Measurements from ENCODE around the gene FNDC3B. TPM values are rescaled to one million over a fixed set of nuclear protein-coding genes. Genes with fewer than 3 reads are reported as not detected.

Gene FNDC3B
- total RNA-seq, 5 donors from 2014 or later (not counting 1 experiment from before 2014, with no cell fraction given): 18.1 to 46.5 (median 23.5) TPM

- Histone ChIP-seq H3K27me3 (replicated peaks in 1 of 2; ENCODE audit: control insufficient read depth in 2 of 2, extremely low read depth in 1 of 2, insufficient read depth in 2 of 2, low read length in 1 of 2) (no peaks in the 10 kb centered on the region), H3K36me3 (ENCODE audit: control insufficient read depth in 2 of 2, extremely low read depth in 1 of 2, insufficient read depth in 1 of 2, low read length in 1 of 2) (no peaks in the 10 kb centered on the region), H3K4me3 (ENCODE audit: control insufficient read depth in 1 of 2, extremely low read depth in 1 of 2, low read length in 1 of 2) (no peak overlapping the region), H3K9me3 (no peaks in the 10 kb centered on the region), H3K27ac (ENCODE audit: low read length) (no peak overlapping the region), H3K4me1 (ENCODE audit: control insufficient read depth in 1 of 2, extremely low read depth in 1 of 2, insufficient read depth in 2 of 2, low read length in 2 of 2) (peaks cover 7 to 9% of the 10 kb centered on the region in 2 experiments)
- no peak for ATAC-seq (replicated peaks in 1 of 4)
- Mint-ChIP-seq H3K9me3 (no peaks in the 10 kb centered on the region), H3K4me3 (no peak overlapping the region), H3K27me3 (no peaks in the 10 kb centered on the region), H3K27ac (no peak overlapping the region), H3K4me1 (peaks cover 28 to 31% (median 30%) of the 10 kb centered on the region in 3 donors), H3K36me3 (peaks cover 37% of the 10 kb centered on the region)
- no CpG with 5 or more reads among the region's 5 CpGs for WGBS (ENCODE audit: insufficient coverage)
- POLR2A ChIA-PET: interaction anchor here in 1 of 2 donors (0.5 kb wide), 1 partner anchor 93 kb away, joined by 3 read pairs; no protein-coding TSS in a partner anchor
- DNase-seq: no peak
- CTCF ChIA-PET: interaction anchor here (0.9 kb wide), 2 partner anchors 60 to 255 kb away, joined by 3 read pairs; no protein-coding TSS in a partner anchor
Observed at GRCh38 chr3:172051957-172052354, 12.6 kb downstream of the FNDC3B start.

- ATAC-seq (replicated peaks in 1 of 4): no peak
- no peaks in the 10 kb centered on the region for H3K36me3 ChIP-seq (ENCODE audit: control insufficient read depth in 2 of 2, extremely low read depth in 1 of 2, insufficient read depth in 1 of 2, low read length in 1 of 2)
- H3K4me1 ChIP-seq (ENCODE audit: control insufficient read depth in 1 of 2, extremely low read depth in 1 of 2, insufficient read depth in 2 of 2, low read length in 2 of 2): peaks cover 7 to 9% of the 10 kb centered on the region in 2 experiments
- DNase-seq: no peak
- no peaks in the 10 kb centered on the region for H3K9me3 ChIP-seq
- Mint-ChIP-seq H3K27me3 (no peaks in the 10 kb centered on the region), H3K4me1 (peaks cover 32 to 35% (median 34%) of the 10 kb centered on the region in 3 donors), H3K4me3 (no peak overlapping the region), H3K9me3 (no peaks in the 10 kb centered on the region), H3K36me3 (peaks cover 41% of the 10 kb centered on the region), H3K27ac (no peak overlapping the region)
- no peak overlapping the region for H3K27ac ChIP-seq (ENCODE audit: low read length)
- no peaks in the 10 kb centered on the region for H3K27me3 ChIP-seq (replicated peaks in 1 of 2; ENCODE audit: control insufficient read depth in 2 of 2, extremely low read depth in 1 of 2, insufficient read depth in 2 of 2, low read length in 1 of 2)
- H3K4me3 ChIP-seq (ENCODE audit: control insufficient read depth in 1 of 2, extremely low read depth in 1 of 2, low read length in 1 of 2): no peak overlapping the region
- POLR2A ChIA-PET: no interaction called here
- CTCF ChIA-PET: interaction anchor here (0.9 kb wide), 2 partner anchors 59 to 255 kb away, joined by 3 read pairs; no protein-coding TSS in a partner anchor
- 100% methylated on average over 2 of the region's 2 CpGs for WGBS (ENCODE audit: insufficient coverage)
Observed at GRCh38 chr3:172052405-172052804, 13.0 kb downstream of the FNDC3B start.

GRCh38 chr3:172054115-172054764 is 14.9 kb downstream of the FNDC3B start:
- no peaks in the 10 kb centered on the region for H3K27me3 ChIP-seq (replicated peaks in 1 of 2; ENCODE audit: control insufficient read depth in 2 of 2, extremely low read depth in 1 of 2, insufficient read depth in 2 of 2, low read length in 1 of 2)
- H3K4me3 ChIP-seq (ENCODE audit: control insufficient read depth in 1 of 2, extremely low read depth in 1 of 2, low read length in 1 of 2): no peak overlapping the region
- POLR2A ChIA-PET: interaction anchor here in 1 of 2 donors (0.7 kb wide), 1 partner anchor 28 kb away, joined by 11 read pairs; no protein-coding TSS in a partner anchor
- ATAC-seq (replicated peaks in 1 of 4) (peak in 1 of 4 experiments; percentile 18), DNase-seq (no peak)
- H3K4me3 Mint-ChIP-seq: no peak overlapping the region
- no peaks in the 10 kb centered on the region for H3K9me3 Mint-ChIP-seq
- peaks cover 35 to 46% (median 40%) of the 10 kb centered on the region in 3 donors for H3K4me1 Mint-ChIP-seq
- CTCF ChIA-PET: interaction anchor here in 1 of 2 donors (0.7 kb wide), 1 partner anchor 237 kb away, joined by 5 read pairs; no protein-coding TSS in a partner anchor
- no peaks in the 10 kb centered on the region for H3K27me3 Mint-ChIP-seq
- no peaks in the 10 kb centered on the region for H3K9me3 ChIP-seq
- H3K27ac Mint-ChIP-seq: peak overlapping the region; percentile 68 to 78
- peak overlapping the region; percentile 15 for H3K27ac ChIP-seq (ENCODE audit: low read length)
- WGBS (ENCODE audit: insufficient coverage): 98% methylated on average over 5 of the region's 6 CpGs
- no peaks in the 10 kb centered on the region for H3K36me3 ChIP-seq (ENCODE audit: control insufficient read depth in 2 of 2, extremely low read depth in 1 of 2, insufficient read depth in 1 of 2, low read length in 1 of 2)
- H3K36me3 Mint-ChIP-seq: peaks cover 45% of the 10 kb centered on the region
- peaks cover 7 to 9% of the 10 kb centered on the region in 2 experiments for H3K4me1 ChIP-seq (ENCODE audit: control insufficient read depth in 1 of 2, extremely low read depth in 1 of 2, insufficient read depth in 2 of 2, low read length in 2 of 2)

GRCh38 chr3:172056416-172056815 is 17.0 kb downstream of the FNDC3B start:
- no peaks in the 10 kb centered on the region for H3K9me3 ChIP-seq
- no peaks in the 10 kb centered on the region for H3K27me3 ChIP-seq (replicated peaks in 1 of 2; ENCODE audit: control insufficient read depth in 2 of 2, extremely low read depth in 1 of 2, insufficient read depth in 2 of 2, low read length in 1 of 2)
- no peak overlapping the region for H3K27ac ChIP-seq (ENCODE audit: low read length)
- peaks cover 7 to 9% of the 10 kb centered on the region in 2 experiments for H3K4me1 ChIP-seq (ENCODE audit: control insufficient read depth in 1 of 2, extremely low read depth in 1 of 2, insufficient read depth in 2 of 2, low read length in 2 of 2)
- Mint-ChIP-seq H3K36me3 (peaks cover 29% of the 10 kb centered on the region), H3K4me1 (peaks cover 40 to 51% (median 43%) of the 10 kb centered on the region in 3 donors), H3K27ac (peak overlapping the region in 1 of 2 donors; percentile 49), H3K27me3 (no peaks in the 10 kb centered on the region), H3K9me3 (no peaks in the 10 kb centered on the region), H3K4me3 (no peak overlapping the region)
- DNase-seq (no peak), ATAC-seq (replicated peaks in 1 of 4) (no peak)
- no peak overlapping the region for H3K4me3 ChIP-seq (ENCODE audit: control insufficient read depth in 1 of 2, extremely low read depth in 1 of 2, low read length in 1 of 2)
- POLR2A ChIA-PET: no interaction called here
- CTCF ChIA-PET: no interaction called here
- no peaks in the 10 kb centered on the region for H3K36me3 ChIP-seq (ENCODE audit: control insufficient read depth in 2 of 2, extremely low read depth in 1 of 2, insufficient read depth in 1 of 2, low read length in 1 of 2)
- WGBS (ENCODE audit: insufficient coverage): no CpG with 5 or more reads among the region's 3 CpGs

- ATAC-seq (replicated peaks in 1 of 4) (no peak), DNase-seq (no peak)
- H3K4me3 ChIP-seq (ENCODE audit: control insufficient read depth in 1 of 2, extremely low read depth in 1 of 2, low read length in 1 of 2): no peak overlapping the region
- Mint-ChIP-seq H3K27ac (no peak overlapping the region), H3K9me3 (no peaks in the 10 kb centered on the region), H3K27me3 (no peaks in the 10 kb centered on the region), H3K4me1 (peaks cover 43 to 54% (median 43%) of the 10 kb centered on the region in 3 donors), H3K36me3 (peaks cover 24% of the 10 kb centered on the region), H3K4me3 (peak overlapping the region in 1 of 3 donors; percentile 11)
- H3K9me3 ChIP-seq: no peaks in the 10 kb centered on the region
- H3K4me1 ChIP-seq (ENCODE audit: control insufficient read depth in 1 of 2, extremely low read depth in 1 of 2, insufficient read depth in 2 of 2, low read length in 2 of 2): peaks cover 7 to 9% of the 10 kb centered on the region in 2 experiments
- no peaks in the 10 kb centered on the region for H3K27me3 ChIP-seq (replicated peaks in 1 of 2; ENCODE audit: control insufficient read depth in 2 of 2, extremely low read depth in 1 of 2, insufficient read depth in 2 of 2, low read length in 1 of 2)
- no peaks in the 10 kb centered on the region for H3K36me3 ChIP-seq (ENCODE audit: control insufficient read depth in 2 of 2, extremely low read depth in 1 of 2, insufficient read depth in 1 of 2, low read length in 1 of 2)
- WGBS (ENCODE audit: insufficient coverage): 100% methylated on average over 1 of the region's 3 CpGs
- POLR2A ChIA-PET: no interaction called here
- no peak overlapping the region for H3K27ac ChIP-seq (ENCODE audit: low read length)
- CTCF ChIA-PET: interaction anchor here in 1 of 2 donors (0.6 kb wide), 1 partner anchor 33 kb away, joined by 5 read pairs; no protein-coding TSS in a partner anchor
Observed at GRCh38 chr3:172057059-172057458, 17.7 kb downstream of the FNDC3B start.

GRCh38 chr3:172057624-172058327 is 18.4 kb downstream of the FNDC3B start:
- ChIA-PET POLR2A (interaction anchor here in 1 of 2 donors (0.6 kb wide), 1 partner anchor 1169 kb away, joined by 4 read pairs; no protein-coding TSS in a partner anchor), CTCF (interaction anchor here (0.6 to 0.7 kb wide), 2 partner anchors 32 to 227 kb away, joined by 5 read pairs; no protein-coding TSS in a partner anchor)
- H3K9me3 ChIP-seq: no peaks in the 10 kb centered on the region
- ATAC-seq (replicated peaks in 1 of 4) (no peak), DNase-seq (no peak)
- peaks cover 7 to 9% of the 10 kb centered on the region in 2 experiments for H3K4me1 ChIP-seq (ENCODE audit: control insufficient read depth in 1 of 2, extremely low read depth in 1 of 2, insufficient read depth in 2 of 2, low read length in 2 of 2)
- no peak overlapping the region for H3K4me3 ChIP-seq (ENCODE audit: control insufficient read depth in 1 of 2, extremely low read depth in 1 of 2, low read length in 1 of 2)
- no peak overlapping the region for H3K4me3 Mint-ChIP-seq
- no peaks in the 10 kb centered on the region for H3K27me3 ChIP-seq (replicated peaks in 1 of 2; ENCODE audit: control insufficient read depth in 2 of 2, extremely low read depth in 1 of 2, insufficient read depth in 2 of 2, low read length in 1 of 2)
- H3K27ac Mint-ChIP-seq: no peak overlapping the region
- no peak overlapping the region for H3K27ac ChIP-seq (ENCODE audit: low read length)
- H3K36me3 Mint-ChIP-seq: peaks cover 20% of the 10 kb centered on the region
- no peaks in the 10 kb centered on the region for H3K9me3 Mint-ChIP-seq
- H3K4me1 Mint-ChIP-seq: peaks cover 43 to 58% (median 44%) of the 10 kb centered on the region in 3 donors
- no peaks in the 10 kb centered on the region for H3K36me3 ChIP-seq (ENCODE audit: control insufficient read depth in 2 of 2, extremely low read depth in 1 of 2, insufficient read depth in 1 of 2, low read length in 1 of 2)
- H3K27me3 Mint-ChIP-seq: no peaks in the 10 kb centered on the region
- WGBS (ENCODE audit: insufficient coverage): 56% methylated on average over 1 of the region's 3 CpGs

All from T-cell (primary cell).